Renal cortex interstitium (tissue), 11 donors: ENCODE data around the gene SEMA5A. TPM values are rescaled to one million over a fixed set of nuclear protein-coding genes. Genes with fewer than 3 reads are reported as not detected.

Source experiments
- DNase-seq, 11 donors: peaks; one replicate each; pipeline ENCODE4 v3.0.0-alpha.2; 2013; ENCODE audit warnings: low read depth in 9 of 11, low spot score in 4 of 11; ENCODE audit errors: extremely low read depth in 1 of 11
- polyA plus RNA-seq, 3 donors: library from polyadenylated mRNA; unstranded; fragments of 120-200 nt; gene quantifications; one replicate each; pipeline ENCODE4 v1.2.1, GENCODE V29; 2013; ENCODE audit not compliant: insufficient read length in 3 of 3

The SEMA5A gene
- polyA plus RNA-seq, 3 donors, result 37.3 to 47.1 (median 44.4) TPM

- no peak for DNase-seq
These were observed 455.4 kb downstream of the SEMA5A start for GRCh38 chr5:9090381-9091026.

GRCh38 chr5:9089893-9090292 is 456.0 kb downstream of the SEMA5A start:
- DNase-seq, result no peak

GRCh38 chr5:9082996-9083395 is 462.9 kb downstream of the SEMA5A start:
- no peak for DNase-seq

- DNase-seq, result no peak
These were observed 473.2 kb downstream of the SEMA5A start for GRCh38 chr5:9072701-9073100.

- DNase-seq, result no peak
These were observed 474.4 kb downstream of the SEMA5A start for GRCh38 chr5:9071524-9071923.

- no peak for DNase-seq
These were observed 474.8 kb downstream of the SEMA5A start for GRCh38 chr5:9071074-9071473.

GRCh38 chr5:9069650-9070049 is 476.2 kb downstream of the SEMA5A start:
- peak in 2 of 11 donors; percentile 3 to 7 for DNase-seq

- DNase-seq, result no peak
These were observed 478.7 kb downstream of the SEMA5A start for GRCh38 chr5:9067154-9067553.

GRCh38 chr5:9066349-9066748 is 479.5 kb downstream of the SEMA5A start:
- no peak for DNase-seq

GRCh38 chr5:9063615-9064245 is 482.1 kb downstream of the SEMA5A start:
- no peak for DNase-seq

GRCh38 chr5:9062873-9063272 is 483.0 kb downstream of the SEMA5A start:
- no peak for DNase-seq

- no peak for DNase-seq
These were observed 485.8 kb downstream of the SEMA5A start for GRCh38 chr5:9059920-9060691.

- DNase-seq, result no peak
These were observed 487.2 kb downstream of the SEMA5A start for GRCh38 chr5:9058666-9059065.

- no peak for DNase-seq
These were observed 487.7 kb downstream of the SEMA5A start for GRCh38 chr5:9058161-9058560.

- DNase-seq, result no peak
These were observed 488.4 kb downstream of the SEMA5A start for GRCh38 chr5:9057406-9058000.

GRCh38 chr5:9056046-9056445 is 489.8 kb downstream of the SEMA5A start:
- DNase-seq, result no peak

GRCh38 chr5:9054821-9055589 is 490.9 kb downstream of the SEMA5A start:
- DNase-seq, result no peak

- no peak for DNase-seq
These were observed 491.6 kb downstream of the SEMA5A start for GRCh38 chr5:9054322-9054721.

- no peak for DNase-seq
These were observed 493.5 kb downstream of the SEMA5A start for GRCh38 chr5:9052421-9052820.
